ENCODE measurements around the gene MYO1F. TPM values are rescaled to one million over a fixed set of nuclear protein-coding genes. Genes with fewer than 3 reads are reported as not detected.
A peak's percentile ranks its signal among the peaks of the same experiment; 100 is the strongest.

Gene MYO1F
- total and polyA plus RNA-seq, 2 of the 13 experiments (the other 11 are each of a cell fraction or from before 2014, with no cell fraction given), result 0.09 to 0.13 TPM

DNA sequence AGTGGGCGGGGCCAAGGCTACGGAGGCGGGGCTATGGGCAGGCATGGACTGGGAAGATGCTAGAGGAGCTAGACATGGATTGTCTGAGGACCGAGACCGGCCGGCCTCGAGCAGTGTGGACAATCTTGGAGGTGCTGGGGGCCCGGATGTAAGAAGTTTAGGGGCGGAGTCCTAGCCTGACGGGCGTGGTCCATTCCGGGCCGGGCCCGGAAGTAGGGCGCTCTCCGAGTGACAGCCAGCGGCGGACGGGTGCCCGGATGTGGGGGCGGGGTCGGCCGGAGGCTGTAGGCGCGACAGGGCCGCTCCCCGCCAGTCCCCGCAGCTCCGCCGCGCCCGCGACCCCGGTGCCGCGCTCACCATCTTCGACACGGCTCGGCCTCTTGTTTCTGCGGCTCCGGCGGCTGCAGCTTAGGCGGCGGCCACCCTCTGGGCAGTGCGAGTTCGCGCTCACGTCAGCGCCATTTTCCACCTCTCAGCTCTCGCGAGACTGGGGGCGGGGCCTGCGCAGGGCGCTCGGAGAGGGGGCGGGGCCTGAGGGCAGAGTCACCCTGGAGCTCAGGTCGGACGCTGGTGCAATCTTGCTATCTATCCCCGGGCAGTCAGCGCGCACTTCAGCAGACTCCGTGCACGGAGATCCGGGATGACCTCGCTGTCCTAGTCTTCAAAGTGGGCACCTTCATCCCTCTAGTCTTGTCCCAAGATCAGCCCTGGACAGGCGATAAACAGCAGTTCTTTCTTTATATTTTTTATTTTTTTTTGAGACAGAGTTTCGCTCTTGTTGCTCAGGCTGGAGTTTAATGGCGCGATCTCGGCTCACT, 63.3 kb downstream of the MYO1F start, which contains the start of gene ZNF414 (continued):
- TF ChIP-seq, protein P1, sequence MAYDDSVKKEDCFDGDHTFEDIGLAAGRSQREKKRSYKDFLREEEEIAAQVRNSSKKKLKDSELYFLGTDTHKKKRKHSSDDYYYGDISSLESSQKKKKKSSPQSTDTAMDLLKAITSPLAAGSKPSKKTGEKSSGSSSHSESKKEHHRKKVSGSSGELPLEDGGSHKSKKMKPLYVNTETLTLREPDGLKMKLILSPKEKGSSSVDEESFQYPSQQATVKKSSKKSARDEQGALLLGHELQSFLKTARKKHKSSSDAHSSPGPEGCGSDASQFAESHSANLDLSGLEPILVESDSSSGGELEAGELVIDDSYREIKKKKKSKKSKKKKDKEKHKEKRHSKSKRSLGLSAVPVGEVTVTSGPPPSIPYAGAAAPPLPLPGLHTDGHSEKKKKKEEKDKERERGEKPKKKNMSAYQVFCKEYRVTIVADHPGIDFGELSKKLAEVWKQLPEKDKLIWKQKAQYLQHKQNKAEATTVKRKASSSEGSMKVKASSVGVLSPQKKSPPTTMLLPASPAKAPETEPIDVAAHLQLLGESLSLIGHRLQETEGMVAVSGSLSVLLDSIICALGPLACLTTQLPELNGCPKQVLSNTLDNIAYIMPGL (CRISPR knock-in tag; IDR thresholded peaks at IDR 0.05; ENCODE audit: borderline replicate concordance in 1 of 2, low read depth in 1 of 2), result no peak; a peak in 1 of 4 replicates
- TF ChIP-seq, protein P2, sequence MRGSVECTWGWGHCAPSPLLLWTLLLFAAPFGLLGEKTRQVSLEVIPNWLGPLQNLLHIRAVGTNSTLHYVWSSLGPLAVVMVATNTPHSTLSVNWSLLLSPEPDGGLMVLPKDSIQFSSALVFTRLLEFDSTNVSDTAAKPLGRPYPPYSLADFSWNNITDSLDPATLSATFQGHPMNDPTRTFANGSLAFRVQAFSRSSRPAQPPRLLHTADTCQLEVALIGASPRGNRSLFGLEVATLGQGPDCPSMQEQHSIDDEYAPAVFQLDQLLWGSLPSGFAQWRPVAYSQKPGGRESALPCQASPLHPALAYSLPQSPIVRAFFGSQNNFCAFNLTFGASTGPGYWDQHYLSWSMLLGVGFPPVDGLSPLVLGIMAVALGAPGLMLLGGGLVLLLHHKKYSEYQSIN (CRISPR knock-in tag; IDR thresholded peaks at IDR 0.05; ENCODE audit: borderline replicate concordance), result no peak
- TF ChIP-seq ZNF724P (CRISPR knock-in tag; IDR thresholded peaks at IDR 0.05; ENCODE audit: borderline replicate concordance) (peak; percentile 93; the same call in 1 of the 2 replicates), TBL1XR1 (IDR thresholded peaks at IDR 0.05; ENCODE audit: borderline replicate concordance, low read length, partially characterized antibody) (no peak), PTBP1 (IDR thresholded peaks at IDR 0.05; ENCODE audit: low read depth, low read length, poor library complexity, severe bottlenecking) (no peak), FOXA1 (IDR thresholded peaks at IDR 0.05) (no peak), FOXA1 (CRISPR knock-in tag; IDR thresholded peaks at IDR 0.05) (no peak), MLLT10 (CRISPR knock-in tag; IDR thresholded peaks at IDR 0.05) (no peak), SNAPC2 (CRISPR knock-in tag; IDR thresholded peaks at IDR 0.05) (no peak), EEA1 (CRISPR knock-in tag; IDR thresholded peaks at IDR 0.05; ENCODE audit: borderline replicate concordance) (0 out of 2 replicates have a peak, but pooled peaks have one; percentile 62), MTA3 (CRISPR knock-in tag; IDR thresholded peaks at IDR 0.05) (no peak), SAP130 (CRISPR knock-in tag; IDR thresholded peaks at IDR 0.05; ENCODE audit: low read depth) (peak; percentile 83), KMT2A (CRISPR knock-in tag; IDR thresholded peaks at IDR 0.05) (no peak), ZNF34 (CRISPR knock-in tag; IDR thresholded peaks at IDR 0.05; ENCODE audit: borderline replicate concordance) (no peak), NFRKB (IDR thresholded peaks at IDR 0.05) (no peak), NR2F1 (CRISPR knock-in tag; IDR thresholded peaks at IDR 0.05) (no peak), PHF5A (CRISPR knock-in tag; IDR thresholded peaks at IDR 0.05; ENCODE audit: low read depth, unreplicated experiment) (no peak)
- TF ChIP-seq, protein P3, sequence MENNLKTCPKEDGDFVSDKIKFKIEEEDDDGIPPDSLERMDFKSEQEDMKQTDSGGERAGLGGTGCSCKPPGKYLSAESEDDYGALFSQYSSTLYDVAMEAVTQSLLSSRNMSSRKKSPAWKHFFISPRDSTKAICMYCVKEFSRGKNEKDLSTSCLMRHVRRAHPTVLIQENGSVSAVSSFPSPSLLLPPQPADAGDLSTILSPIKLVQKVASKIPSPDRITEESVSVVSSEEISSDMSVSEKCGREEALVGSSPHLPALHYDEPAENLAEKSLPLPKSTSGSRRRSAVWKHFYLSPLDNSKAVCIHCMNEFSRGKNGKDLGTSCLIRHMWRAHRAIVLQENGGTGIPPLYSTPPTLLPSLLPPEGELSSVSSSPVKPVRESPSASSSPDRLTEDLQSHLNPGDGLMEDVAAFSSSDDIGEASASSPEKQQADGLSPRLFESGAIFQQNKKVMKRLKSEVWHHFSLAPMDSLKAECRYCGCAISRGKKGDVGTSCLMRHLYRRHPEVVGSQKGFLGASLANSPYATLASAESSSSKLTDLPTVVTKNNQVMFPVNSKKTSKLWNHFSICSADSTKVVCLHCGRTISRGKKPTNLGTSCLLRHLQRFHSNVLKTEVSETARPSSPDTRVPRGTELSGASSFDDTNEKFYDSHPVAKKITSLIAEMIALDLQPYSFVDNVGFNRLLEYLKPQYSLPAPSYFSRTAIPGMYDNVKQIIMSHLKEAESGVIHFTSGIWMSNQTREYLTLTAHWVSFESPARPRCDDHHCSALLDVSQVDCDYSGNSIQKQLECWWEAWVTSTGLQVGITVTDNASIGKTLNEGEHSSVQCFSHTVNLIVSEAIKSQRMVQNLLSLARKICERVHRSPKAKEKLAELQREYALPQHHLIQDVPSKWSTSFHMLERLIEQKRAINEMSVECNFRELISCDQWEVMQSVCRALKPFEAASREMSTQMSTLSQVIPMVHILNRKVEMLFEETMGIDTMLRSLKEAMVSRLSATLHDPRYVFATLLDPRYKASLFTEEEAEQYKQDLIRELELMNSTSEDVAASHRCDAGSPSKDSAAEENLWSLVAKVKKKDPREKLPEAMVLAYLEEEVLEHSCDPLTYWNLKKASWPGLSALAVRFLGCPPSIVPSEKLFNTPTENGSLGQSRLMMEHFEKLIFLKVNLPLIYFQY (CRISPR knock-in tag; IDR thresholded peaks at IDR 0.05; ENCODE audit: borderline replicate concordance), result no peak
- TF ChIP-seq, protein P4, sequence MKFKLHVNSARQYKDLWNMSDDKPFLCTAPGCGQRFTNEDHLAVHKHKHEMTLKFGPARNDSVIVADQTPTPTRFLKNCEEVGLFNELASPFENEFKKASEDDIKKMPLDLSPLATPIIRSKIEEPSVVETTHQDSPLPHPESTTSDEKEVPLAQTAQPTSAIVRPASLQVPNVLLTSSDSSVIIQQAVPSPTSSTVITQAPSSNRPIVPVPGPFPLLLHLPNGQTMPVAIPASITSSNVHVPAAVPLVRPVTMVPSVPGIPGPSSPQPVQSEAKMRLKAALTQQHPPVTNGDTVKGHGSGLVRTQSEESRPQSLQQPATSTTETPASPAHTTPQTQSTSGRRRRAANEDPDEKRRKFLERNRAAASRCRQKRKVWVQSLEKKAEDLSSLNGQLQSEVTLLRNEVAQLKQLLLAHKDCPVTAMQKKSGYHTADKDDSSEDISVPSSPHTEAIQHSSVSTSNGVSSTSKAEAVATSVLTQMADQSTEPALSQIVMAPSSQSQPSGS (CRISPR knock-in tag; IDR thresholded peaks at IDR 0.05), result no peak; the same call in 1 of the 2 replicates
- TF ChIP-seq, protein P5, sequence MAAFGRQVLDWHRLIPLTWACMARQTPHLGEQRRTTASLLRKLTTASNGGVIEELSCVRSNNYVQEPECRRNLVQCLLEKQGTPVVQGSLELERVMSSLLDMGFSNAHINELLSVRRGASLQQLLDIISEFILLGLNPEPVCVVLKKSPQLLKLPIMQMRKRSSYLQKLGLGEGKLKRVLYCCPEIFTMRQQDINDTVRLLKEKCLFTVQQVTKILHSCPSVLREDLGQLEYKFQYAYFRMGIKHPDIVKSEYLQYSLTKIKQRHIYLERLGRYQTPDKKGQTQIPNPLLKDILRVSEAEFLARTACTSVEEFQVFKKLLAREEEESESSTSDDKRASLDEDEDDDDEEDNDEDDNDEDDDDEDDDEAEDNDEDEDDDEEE (CRISPR knock-in tag; IDR thresholded peaks at IDR 0.05), result peak; percentile 62; the same call in 1 of the 2 replicates

Measured in HepG2 (cell line).